ENCODE data around the gene SUPT20HL1.

DNA sequence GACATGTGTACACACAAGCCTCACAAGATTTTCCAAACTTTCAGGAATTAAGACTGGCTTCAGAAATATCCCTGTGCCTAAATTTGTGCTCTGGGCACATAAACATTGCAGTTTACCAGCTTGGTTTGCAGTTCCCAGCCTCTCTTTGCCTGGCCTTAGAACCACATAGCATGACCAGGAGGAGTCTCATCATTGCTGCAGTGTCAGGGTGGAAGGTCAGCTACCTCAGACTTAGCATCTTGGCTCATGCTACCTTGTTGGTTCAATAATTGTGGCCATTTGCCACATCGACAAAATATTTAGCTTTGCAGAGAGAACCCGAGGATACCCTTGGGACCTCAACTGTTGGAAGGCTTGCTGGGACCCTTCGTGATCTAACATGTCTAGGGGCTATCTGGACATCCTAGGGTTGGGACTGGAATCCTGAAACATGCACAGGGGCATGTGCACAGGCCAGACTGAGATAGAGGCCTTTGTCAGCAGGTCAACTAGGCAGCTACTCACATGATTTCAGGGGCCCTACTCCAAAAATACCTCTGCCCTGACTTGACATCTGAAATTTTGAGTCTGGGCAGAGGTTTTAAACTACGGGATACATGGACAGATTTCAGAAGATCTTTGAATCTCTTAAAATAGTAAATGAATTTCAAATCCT is 38.6 kb upstream of the SUPT20HL1 start:
- TF ChIP-seq, protein P1, sequence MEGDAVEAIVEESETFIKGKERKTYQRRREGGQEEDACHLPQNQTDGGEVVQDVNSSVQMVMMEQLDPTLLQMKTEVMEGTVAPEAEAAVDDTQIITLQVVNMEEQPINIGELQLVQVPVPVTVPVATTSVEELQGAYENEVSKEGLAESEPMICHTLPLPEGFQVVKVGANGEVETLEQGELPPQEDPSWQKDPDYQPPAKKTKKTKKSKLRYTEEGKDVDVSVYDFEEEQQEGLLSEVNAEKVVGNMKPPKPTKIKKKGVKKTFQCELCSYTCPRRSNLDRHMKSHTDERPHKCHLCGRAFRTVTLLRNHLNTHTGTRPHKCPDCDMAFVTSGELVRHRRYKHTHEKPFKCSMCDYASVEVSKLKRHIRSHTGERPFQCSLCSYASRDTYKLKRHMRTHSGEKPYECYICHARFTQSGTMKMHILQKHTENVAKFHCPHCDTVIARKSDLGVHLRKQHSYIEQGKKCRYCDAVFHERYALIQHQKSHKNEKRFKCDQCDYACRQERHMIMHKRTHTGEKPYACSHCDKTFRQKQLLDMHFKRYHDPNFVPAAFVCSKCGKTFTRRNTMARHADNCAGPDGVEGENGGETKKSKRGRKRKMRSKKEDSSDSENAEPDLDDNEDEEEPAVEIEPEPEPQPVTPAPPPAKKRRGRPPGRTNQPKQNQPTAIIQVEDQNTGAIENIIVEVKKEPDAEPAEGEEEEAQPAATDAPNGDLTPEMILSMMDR (IDR thresholded peaks at IDR 0.05): no peak
- no peak for TF ChIP-seq POLR2A (IDR thresholded peaks at IDR 0.05)

All from adrenal gland (tissue), 5 donors.